BLaER1 (cell line): ENCODE data around the gene COL12A1.
"Not testable (repeated sequence)": the region's sequence is repeated elsewhere in the genome, so short reads cannot be mapped to it uniquely, and the experiment has no call there.

Experiments used
- H3K27ac ChIP-seq: shearing (Covaris generic); formaldehyde crosslinking; 2 replicates; pipeline ENCODE4 v1.8.1; 2022
- H3K27me3 ChIP-seq: shearing (Covaris generic); formaldehyde crosslinking; 2 replicates; pipeline ENCODE4 v1.8.1; 2022
- H3K36me3 ChIP-seq: shearing (Covaris generic); formaldehyde crosslinking; 2 replicates; pipeline ENCODE4 v1.8.1; 2022
- H3K4me1 ChIP-seq: shearing (Covaris generic); formaldehyde crosslinking; 2 replicates; pipeline ENCODE4 v1.8.1; 2022
- H3K4me2 ChIP-seq: shearing (Covaris generic); formaldehyde crosslinking; 2 replicates; pipeline ENCODE4 v1.8.1; 2022
- H3K4me3 ChIP-seq: shearing (Covaris generic); formaldehyde crosslinking; 2 replicates; pipeline ENCODE4 v1.8.1; 2022
- H3K9ac ChIP-seq: shearing (Covaris generic); formaldehyde crosslinking; 2 replicates; pipeline ENCODE4 v1.8.1; 2022
- H3K9me3 ChIP-seq: shearing (Covaris generic); formaldehyde crosslinking; 2 replicates; pipeline ENCODE4 v1.8.1; 2022
- H4K20me1 ChIP-seq: shearing (Covaris generic); formaldehyde crosslinking; 2 replicates; pipeline ENCODE4 v1.8.1; 2022
- Cebpa-rat ChIP-seq: shearing (Covaris generic); IDR thresholded peaks from 2 replicates; pipeline ENCODE4 v1.8.1; 2022

Gene COL12A1

DNA sequence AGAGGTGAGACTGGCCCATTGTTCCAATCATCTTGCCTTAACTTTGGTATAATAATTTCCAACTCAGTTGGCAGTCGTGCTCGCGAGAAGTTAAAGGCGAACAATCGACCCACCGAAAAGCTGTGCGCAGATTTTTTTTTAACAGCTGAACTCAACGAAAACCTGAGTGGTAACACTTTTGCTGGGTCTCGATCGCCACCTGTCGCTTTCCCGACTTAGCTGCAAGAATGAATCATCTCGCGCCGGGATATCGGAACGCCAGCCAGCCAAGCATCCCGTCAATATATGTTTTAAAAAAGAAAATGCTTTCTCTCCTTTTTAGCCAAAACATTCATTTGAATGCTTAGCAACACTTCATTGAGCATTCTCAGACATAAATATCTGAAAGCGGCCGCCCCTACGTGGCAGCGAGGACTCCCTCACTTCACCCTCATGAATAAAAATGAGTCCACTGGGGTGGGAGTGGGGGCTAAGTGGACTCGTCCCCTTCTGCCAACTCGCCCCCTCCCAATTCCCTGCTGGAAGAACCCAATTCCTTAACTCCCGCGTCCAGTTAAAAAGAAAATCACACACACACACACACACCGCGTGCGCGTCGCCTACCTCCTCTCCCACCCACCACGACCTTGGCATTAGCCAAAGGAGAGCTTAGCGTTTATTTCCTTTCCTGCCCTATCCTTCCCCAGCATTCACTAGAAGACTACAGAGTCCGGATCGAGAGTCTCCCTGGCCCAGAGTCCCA is 1.5 kb downstream of the COL12A1 start:
- Histone ChIP-seq H3K4me2 (no peak overlapping the region), H3K36me3 (no peaks in the 10 kb centered on the region), H3K4me1 (peaks cover 12% of the 10 kb centered on the region), H3K27me3 (peaks cover 73% of the 10 kb centered on the region), H3K9me3 (peaks cover 53% of the 10 kb centered on the region), H3K27ac (no peak overlapping the region), H4K20me1 (no peaks in the 10 kb centered on the region), H3K9ac (no peak overlapping the region), H3K4me3 (no peak overlapping the region)
- TF ChIP-seq Cebpa-rat, result no peak

DNA sequence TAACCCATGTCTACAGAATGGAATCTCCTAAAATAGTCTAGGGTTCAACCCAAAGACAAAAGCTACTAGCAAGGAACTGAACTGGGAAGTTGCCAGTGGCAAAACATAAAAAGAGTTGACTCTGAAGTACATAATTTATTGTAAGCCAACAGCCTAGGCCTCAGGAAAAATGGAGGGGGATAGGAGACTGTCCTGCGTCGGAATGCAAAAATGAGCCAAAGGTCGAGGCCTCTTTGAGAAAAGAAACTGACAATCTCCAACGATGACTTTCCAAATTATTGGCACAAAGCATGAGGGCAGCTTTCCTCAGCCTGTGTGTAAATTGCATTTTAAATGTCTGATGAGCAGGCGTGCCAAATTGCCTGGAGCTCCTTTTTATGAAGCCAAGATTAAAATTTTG is 2.1 kb downstream of the COL12A1 start:
- H3K9me3 ChIP-seq, result peaks cover 53% of the 10 kb centered on the region
- H3K4me3 ChIP-seq, result no peak overlapping the region
- peaks cover 72% of the 10 kb centered on the region for H3K27me3 ChIP-seq
- H3K4me1 ChIP-seq, result peaks cover 12% of the 10 kb centered on the region
- H4K20me1 ChIP-seq, result no peaks in the 10 kb centered on the region
- no peak overlapping the region for H3K4me2 ChIP-seq
- no peaks in the 10 kb centered on the region for H3K36me3 ChIP-seq
- no peak overlapping the region for H3K9ac ChIP-seq
- H3K27ac ChIP-seq, result no peak overlapping the region
- no peak for TF ChIP-seq Cebpa-rat

- H3K4me2 ChIP-seq, result no peak overlapping the region
- H4K20me1 ChIP-seq, result no peaks in the 10 kb centered on the region
- H3K27me3 ChIP-seq, result peaks cover 61% of the 10 kb centered on the region
- H3K4me3 ChIP-seq, result no peak overlapping the region
- no peak for TF ChIP-seq Cebpa-rat
- H3K9me3 ChIP-seq, result peaks cover 51% of the 10 kb centered on the region
- H3K4me1 ChIP-seq, result peaks cover 2% of the 10 kb centered on the region; the same call in 1 of the 2 replicates
- H3K9ac ChIP-seq, result no peak overlapping the region
- H3K36me3 ChIP-seq, result no peaks in the 10 kb centered on the region
- no peak overlapping the region for H3K27ac ChIP-seq
These were observed 3.1 kb downstream of the COL12A1 start for GRCh38 chr6:75202676-75203131.

DNA sequence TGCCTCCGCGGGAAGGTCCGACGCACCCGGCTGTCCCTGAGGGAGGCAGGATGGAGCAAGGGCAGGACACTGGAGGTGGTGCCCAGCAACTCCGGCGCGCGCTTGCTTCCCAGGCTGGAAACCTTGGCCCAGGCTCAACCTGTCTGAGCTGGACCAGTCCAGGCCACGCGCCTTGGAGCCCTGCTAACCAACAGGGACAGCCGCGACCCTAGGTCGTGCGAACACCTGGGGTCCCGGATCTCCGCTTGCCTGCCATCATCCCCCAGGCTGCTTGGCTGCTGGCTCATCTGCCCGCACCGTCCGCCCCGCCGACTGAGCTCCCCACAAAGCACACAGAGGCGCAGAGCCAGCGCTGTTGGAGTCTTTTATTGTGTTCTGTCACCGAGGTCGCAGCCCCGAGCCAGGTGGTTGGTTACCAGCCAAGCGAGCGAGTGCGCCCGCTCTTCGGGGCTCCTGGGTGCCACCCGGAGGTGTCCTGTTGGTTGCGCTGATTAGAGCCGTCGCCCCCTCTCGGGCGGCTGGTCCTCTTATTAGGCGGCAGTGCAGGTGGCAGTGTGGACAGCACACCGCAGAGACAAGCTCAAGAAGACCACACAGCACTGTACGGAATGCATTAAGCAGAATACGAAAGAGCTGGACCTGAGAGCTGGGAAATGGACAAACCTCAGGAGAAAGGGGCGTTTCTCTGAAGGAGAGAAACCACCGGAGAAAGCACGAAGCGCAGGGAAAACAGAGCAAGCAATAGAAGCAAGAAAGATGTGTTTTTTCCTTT is 3.8 kb downstream of the COL12A1 start:
- Histone ChIP-seq H3K4me2 (no peak overlapping the region), H3K4me1 (no peaks in the 10 kb centered on the region), H3K4me3 (no peak overlapping the region), H3K9ac (no peak overlapping the region), H3K27ac (no peak overlapping the region), H3K27me3 (peaks cover 55% of the 10 kb centered on the region), H3K9me3 (peaks cover 45% of the 10 kb centered on the region), H3K36me3 (no peaks in the 10 kb centered on the region), H4K20me1 (no peaks in the 10 kb centered on the region)
- TF ChIP-seq Cebpa-rat, result no peak

GRCh38 chr6:75201021-75201420 is 4.8 kb downstream of the COL12A1 start:
- Histone ChIP-seq H3K27me3 (peaks cover 45% of the 10 kb centered on the region), H3K4me2 (no peak overlapping the region), H3K27ac (no peak overlapping the region), H3K36me3 (no peaks in the 10 kb centered on the region), H3K9ac (no peak overlapping the region), H3K9me3 (peaks cover 34% of the 10 kb centered on the region), H3K4me1 (no peaks in the 10 kb centered on the region), H4K20me1 (no peaks in the 10 kb centered on the region), H3K4me3 (no peak overlapping the region)
- no peak for TF ChIP-seq Cebpa-rat

DNA sequence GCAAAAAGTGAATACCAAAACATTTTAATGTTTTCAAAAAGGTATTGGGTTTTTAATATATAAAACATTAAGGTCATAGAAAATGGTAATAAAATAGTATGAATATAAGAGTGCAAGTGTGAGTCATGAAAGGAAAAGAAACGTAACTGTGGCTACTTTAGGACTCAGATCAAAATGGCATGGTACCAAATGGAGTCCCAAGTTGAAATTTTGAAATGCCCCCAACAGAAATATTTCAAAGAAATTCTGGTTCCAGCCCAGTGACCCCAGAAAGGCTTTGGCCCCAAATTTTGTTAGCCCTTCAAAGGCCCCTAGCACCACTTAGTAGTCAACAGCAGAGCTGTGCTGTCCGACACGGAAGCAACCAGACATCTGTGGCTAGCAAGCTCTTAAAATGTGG is 6.0 kb downstream of the COL12A1 start:
- H3K27me3 ChIP-seq, result peaks cover 33% of the 10 kb centered on the region
- no peaks in the 10 kb centered on the region for H4K20me1 ChIP-seq
- H3K9ac ChIP-seq, result no peak overlapping the region
- H3K4me2 ChIP-seq, result no peak overlapping the region
- H3K36me3 ChIP-seq, result no peaks in the 10 kb centered on the region
- no peak overlapping the region for H3K4me3 ChIP-seq
- peaks cover 23% of the 10 kb centered on the region for H3K9me3 ChIP-seq
- no peaks in the 10 kb centered on the region for H3K4me1 ChIP-seq
- no peak overlapping the region for H3K27ac ChIP-seq
- TF ChIP-seq Cebpa-rat, result no peak

GRCh38 chr6:75196081-75196687 is 9.7 kb downstream of the COL12A1 start:
- Histone ChIP-seq H3K4me1 (no peaks in the 10 kb centered on the region), H3K9ac (no peak overlapping the region), H3K36me3 (no peaks in the 10 kb centered on the region), H3K27ac (no peak overlapping the region), H3K4me3 (no peak overlapping the region), H3K4me2 (no peak overlapping the region), H3K27me3 (no peaks in the 10 kb centered on the region), H3K9me3 (no peaks in the 10 kb centered on the region), H4K20me1 (no peaks in the 10 kb centered on the region)
- no peak for TF ChIP-seq Cebpa-rat

- Histone ChIP-seq H3K36me3 (no peaks in the 10 kb centered on the region), H3K9ac (no peak overlapping the region), H3K4me3 (no peak overlapping the region), H3K27ac (no peak overlapping the region), H3K4me2 (no peak overlapping the region), H4K20me1 (no peaks in the 10 kb centered on the region), H3K4me1 (no peaks in the 10 kb centered on the region), H3K27me3 (no peaks in the 10 kb centered on the region), H3K9me3 (no peaks in the 10 kb centered on the region)
- no peak for TF ChIP-seq Cebpa-rat
These were observed 17.5 kb downstream of the COL12A1 start for GRCh38 chr6:75188221-75188925.

DNA sequence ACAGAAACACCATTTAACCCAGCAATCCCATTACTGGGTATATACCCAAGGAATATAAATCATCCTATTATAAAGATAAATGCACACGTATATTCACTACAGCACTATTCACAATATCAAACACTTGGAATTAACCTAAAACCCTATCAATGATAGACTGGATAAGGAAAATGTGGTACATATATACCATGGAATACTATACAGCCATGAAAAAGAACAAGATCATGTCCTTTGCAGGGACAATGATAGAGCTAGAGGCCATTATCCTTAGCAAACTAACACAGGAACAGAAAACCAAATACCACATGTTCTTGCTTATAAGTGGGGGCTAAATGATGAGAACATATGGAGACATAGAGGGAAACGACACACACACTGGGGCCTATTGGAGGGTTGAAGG is 19.3 kb downstream of the COL12A1 start:
- H3K4me3 ChIP-seq, H3K4me1 ChIP-seq, H3K36me3 ChIP-seq, H3K9me3 ChIP-seq, H3K4me2 ChIP-seq, H4K20me1 ChIP-seq, H3K9ac ChIP-seq, H3K27me3 ChIP-seq, H3K27ac ChIP-seq: not testable (repeated sequence)
